ENCODE data around the gene NPHS2.

GRCh38 chr1:179530352-179530751 is 45.4 kb downstream of the NPHS2 start:
- no peak for TF ChIP-seq CTCF (IDR thresholded peaks at IDR 0.05)
- no peak for TF ChIP-seq EP300 (IDR thresholded peaks at IDR 0.05)
- TF ChIP-seq POLR2A (IDR thresholded peaks at IDR 0.05), result no peak

All from upper lobe of left lung (tissue), 4 donors.